T-helper 1 cell treated with Interleukin-12 subunit alpha and Interleukin-12 subunit beta and Interleukin-4 antibody, amounts not matched to agents 30 μg/mL and 1 μg/mL, for 36 hours (primary cell): Measurements from ENCODE around the gene FOXL2.

Source experiments
- H3K27ac Mint-ChIP-seq: one replicate; pipeline ENCODE4 v1.8.0; 2021; ENCODE audit warnings: mild to moderate bottlenecking, mixed read lengths
- H3K27me3 Mint-ChIP-seq: one replicate; pipeline ENCODE4 v1.8.0; 2021; ENCODE audit warnings: low read depth, mixed read lengths
- H3K36me3 Mint-ChIP-seq: one replicate; pipeline ENCODE4 v1.8.0; 2021; ENCODE audit warnings: low read depth, mixed read lengths
- H3K4me1 Mint-ChIP-seq: one replicate; pipeline ENCODE4 v1.8.0; 2021; ENCODE audit warnings: low read depth, mixed read lengths
- H3K4me3 Mint-ChIP-seq: one replicate; pipeline ENCODE4 v1.8.0; 2021; ENCODE audit warnings: mild to moderate bottlenecking, moderate library complexity, mixed read lengths
- H3K9me3 Mint-ChIP-seq: one replicate; pipeline ENCODE4 v1.8.0; 2021; ENCODE audit warnings: mixed read lengths

FOXL2 gene

DNA sequence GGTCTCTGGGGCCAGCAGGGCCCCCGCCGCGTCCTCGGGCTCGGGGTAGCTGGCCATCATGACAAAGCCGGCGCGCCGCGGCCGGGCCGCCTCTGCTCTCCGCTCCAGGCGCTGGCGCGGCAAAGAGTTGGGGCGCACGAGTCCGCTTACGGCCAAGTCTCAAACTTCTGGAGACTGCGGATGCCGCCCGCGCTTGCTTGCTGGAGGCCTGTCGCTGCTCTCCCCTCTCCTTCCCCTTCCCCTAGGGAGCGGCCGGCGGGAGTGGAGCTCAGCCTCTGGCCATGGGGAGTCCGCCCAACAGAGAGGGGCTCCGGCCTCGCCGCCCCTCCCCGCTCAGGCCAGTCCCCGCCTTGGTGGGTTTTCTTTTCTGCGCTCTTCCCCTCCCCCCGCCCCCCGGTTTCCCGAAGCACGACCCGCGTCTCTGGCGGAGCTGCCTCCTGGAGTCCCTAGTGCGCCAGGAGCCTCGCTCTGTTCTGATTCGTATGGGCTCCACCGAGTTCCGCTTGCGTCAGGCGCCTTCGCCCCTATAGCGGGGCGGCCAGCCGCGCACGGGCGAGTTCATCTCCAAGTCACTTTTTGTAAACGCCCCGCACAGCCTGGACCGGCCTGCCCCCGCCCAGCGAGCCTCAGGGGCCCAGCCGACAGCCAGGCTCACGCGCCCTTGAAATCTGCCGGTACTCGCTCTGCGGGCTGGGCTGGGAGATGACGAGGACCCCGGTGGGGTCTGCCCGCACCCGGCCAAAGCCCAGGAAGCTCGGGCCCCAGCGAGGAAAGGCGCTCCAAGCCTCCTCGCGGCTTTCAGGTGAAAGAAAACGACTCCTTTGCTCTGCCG is at the start of gene FOXL2, which contains the start of gene FOXL2NB:
TSS of gene FOXL2 (minus strand) at position 475 of the 832 bp plus-strand sequence. CDS start at position 60, 415 bp downstream.
TSS of gene FOXL2NB (plus strand) at position 555 of the 832 bp plus-strand sequence. CDS start at position 703, 148 bp downstream.
- Mint-ChIP-seq H3K4me1 (peaks cover 30% of the 10 kb centered on the region), H3K4me3 (peak within 1 kb of the TSS; percentile 50), H3K27me3 (peaks cover 82% of the 10 kb centered on the region), H3K27ac (peak within 1 kb of the TSS; percentile 9), H3K36me3 (peaks cover 5% of the 10 kb centered on the region), H3K9me3 (no peaks in the 10 kb centered on the region)

DNA sequence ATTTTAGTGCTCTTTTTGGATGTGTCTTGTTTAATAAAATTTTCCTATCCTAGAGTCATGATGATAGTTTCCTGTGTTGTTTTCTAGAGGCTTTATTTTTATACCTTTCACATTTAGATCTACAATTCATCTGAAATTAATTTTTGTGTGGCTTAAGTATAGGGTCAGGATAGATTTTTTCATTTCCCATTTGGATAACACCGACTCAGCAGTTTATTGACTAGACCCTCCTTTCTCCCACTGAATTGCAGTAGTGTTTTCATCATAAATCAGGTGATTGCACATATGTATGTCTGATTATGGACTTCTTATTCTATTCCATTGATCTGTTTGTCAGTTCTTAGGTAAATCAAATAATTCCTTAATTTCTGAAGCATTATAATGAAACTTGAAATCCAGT is 48.8 kb upstream of the FOXL2 start:
- peaks cover 6% of the 10 kb centered on the region for H3K27me3 Mint-ChIP-seq
- no peaks in the 10 kb centered on the region for H3K9me3 Mint-ChIP-seq
- no peak overlapping the region for H3K4me3 Mint-ChIP-seq
- no peaks in the 10 kb centered on the region for H3K36me3 Mint-ChIP-seq
- no peak overlapping the region for H3K27ac Mint-ChIP-seq
- H3K4me1 Mint-ChIP-seq = no peaks in the 10 kb centered on the region

DNA sequence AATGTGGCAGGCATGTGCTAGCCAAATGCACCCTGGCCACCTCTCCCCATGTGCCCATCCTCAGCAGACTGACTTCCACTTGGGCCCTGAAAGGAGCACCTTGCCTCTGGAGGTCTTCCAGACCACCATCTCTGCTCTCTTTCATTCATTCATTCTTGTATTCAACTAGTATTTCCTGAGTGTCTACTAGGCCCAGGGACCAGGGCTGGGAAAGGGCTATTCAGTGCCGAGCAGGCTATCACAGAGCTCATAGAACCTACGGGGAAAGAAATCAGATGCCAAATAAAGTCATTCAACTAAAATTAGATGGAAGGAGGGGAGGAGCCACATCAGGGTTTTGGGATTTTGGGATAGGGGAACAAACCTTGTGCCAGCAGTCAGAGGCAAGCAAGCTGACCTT is 40.2 kb upstream of the FOXL2 start:
- Mint-ChIP-seq H3K9me3 (no peaks in the 10 kb centered on the region), H3K4me3 (no peak overlapping the region), H3K36me3 (no peaks in the 10 kb centered on the region), H3K27me3 (peaks cover 5% of the 10 kb centered on the region), H3K4me1 (no peaks in the 10 kb centered on the region), H3K27ac (no peak overlapping the region)

DNA sequence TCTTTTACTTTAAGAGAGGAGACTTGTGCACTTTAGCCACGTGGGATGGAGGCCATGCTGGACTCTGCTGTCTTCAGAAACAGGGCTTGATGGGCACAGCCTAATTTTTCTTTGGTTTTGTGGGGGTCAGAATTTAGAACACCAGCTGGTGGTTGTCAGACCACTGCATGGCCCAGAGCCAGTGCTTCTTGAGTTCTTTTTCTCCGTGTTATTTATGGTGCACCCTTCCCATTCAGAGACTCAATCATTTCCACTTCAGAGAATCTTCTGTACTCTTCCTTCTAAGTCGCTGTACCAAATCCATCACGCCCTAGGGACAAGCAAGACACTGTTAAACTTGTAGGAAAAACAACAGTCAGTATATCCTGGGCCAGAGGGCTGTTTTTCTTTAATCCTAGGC is 39.0 kb upstream of the FOXL2 start:
- Mint-ChIP-seq H3K36me3 (no peaks in the 10 kb centered on the region), H3K9me3 (no peaks in the 10 kb centered on the region), H3K4me3 (no peak overlapping the region), H3K27ac (no peak overlapping the region), H3K27me3 (peaks cover 9% of the 10 kb centered on the region), H3K4me1 (no peaks in the 10 kb centered on the region)

DNA sequence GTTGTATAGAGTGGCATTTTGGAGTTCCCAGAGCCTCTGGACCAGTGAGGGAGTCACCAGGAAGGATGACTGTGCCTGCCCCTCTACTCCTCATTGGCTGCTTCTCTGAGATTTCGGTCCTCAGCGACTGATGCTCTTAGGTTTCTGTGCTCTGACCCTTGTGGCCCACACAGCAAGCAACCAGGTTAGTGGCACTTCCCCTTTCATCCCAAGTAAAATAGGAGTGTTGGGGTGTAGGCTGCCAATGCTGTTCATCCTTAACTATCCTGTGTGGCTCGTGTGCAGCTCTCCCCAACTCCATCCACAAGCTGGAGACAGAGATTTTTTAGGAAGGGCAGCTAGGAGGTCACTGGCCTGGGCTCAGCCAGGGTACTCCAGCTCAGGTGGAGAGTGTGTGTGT is 37.9 kb upstream of the FOXL2 start:
- Mint-ChIP-seq H3K27me3 (peaks cover 11% of the 10 kb centered on the region), H3K4me3 (no peak overlapping the region), H3K27ac (no peak overlapping the region), H3K36me3 (no peaks in the 10 kb centered on the region), H3K4me1 (no peaks in the 10 kb centered on the region), H3K9me3 (no peaks in the 10 kb centered on the region)

DNA sequence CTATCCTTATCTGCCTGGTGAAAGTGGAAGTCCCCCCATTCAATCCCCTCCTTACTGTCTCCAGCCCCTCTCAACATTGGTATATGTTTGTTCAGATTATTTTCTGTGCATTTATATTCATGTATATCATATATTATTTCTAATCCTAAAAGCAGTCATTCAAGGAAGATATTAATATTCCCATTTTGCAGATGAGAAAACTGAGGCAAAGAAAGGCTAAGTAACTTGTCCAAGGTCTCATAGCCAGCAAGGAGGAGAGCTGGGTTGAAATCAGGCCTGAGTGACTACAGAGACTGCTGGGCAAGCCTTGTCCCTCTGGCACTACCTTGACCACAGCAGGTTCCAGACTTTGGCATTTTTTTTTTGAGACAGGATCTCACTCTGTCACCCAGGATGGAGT is 29.1 kb upstream of the FOXL2 start:
- peaks cover 6% of the 10 kb centered on the region for H3K27me3 Mint-ChIP-seq
- H3K36me3 Mint-ChIP-seq = no peaks in the 10 kb centered on the region
- no peaks in the 10 kb centered on the region for H3K4me1 Mint-ChIP-seq
- no peaks in the 10 kb centered on the region for H3K9me3 Mint-ChIP-seq
- H3K4me3 Mint-ChIP-seq = no peak overlapping the region
- no peak overlapping the region for H3K27ac Mint-ChIP-seq

DNA sequence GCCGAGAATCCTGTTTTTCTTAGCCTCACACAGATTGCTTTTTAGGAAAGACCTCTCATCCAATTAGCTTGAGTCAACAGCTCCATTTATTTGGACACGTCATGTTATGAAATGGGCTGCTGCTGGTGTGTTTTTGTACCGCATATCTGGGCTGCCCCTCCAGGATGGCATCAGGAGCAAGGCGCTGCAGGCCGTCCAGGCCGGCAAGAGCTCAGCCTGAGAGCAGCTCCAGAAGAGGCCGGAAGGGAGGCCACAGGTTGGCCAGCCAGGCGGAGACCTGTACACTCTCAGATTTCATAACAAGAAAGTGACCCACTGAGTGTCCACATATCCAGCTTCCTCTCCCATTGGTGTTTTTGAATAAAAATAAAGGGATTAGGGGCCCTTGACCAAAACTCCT is 28.4 kb upstream of the FOXL2 start:
- no peaks in the 10 kb centered on the region for H3K36me3 Mint-ChIP-seq
- H3K4me1 Mint-ChIP-seq = no peaks in the 10 kb centered on the region
- H3K27me3 Mint-ChIP-seq = peaks cover 4% of the 10 kb centered on the region
- no peak overlapping the region for H3K4me3 Mint-ChIP-seq
- H3K27ac Mint-ChIP-seq = no peak overlapping the region
- H3K9me3 Mint-ChIP-seq = no peaks in the 10 kb centered on the region

DNA sequence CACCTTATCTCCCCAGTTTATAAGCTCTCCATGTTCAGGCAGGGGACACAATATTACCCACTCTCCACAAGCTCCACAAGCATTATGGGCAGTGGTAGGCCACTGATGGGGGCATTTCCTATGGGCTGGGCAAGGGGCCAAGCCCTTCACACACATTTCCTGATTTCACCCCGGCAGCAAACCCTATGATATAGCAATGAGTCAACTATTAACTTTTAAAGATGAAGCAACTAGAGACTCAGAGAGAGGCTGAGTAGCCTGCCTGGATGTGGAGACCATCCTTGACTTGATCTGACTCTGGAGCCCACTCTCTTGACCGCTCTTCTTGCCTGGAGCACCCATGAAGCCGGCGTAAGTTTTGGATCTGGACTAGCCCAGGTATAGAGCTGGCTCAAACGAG is 27.5 kb upstream of the FOXL2 start:
- H3K4me1 Mint-ChIP-seq = no peaks in the 10 kb centered on the region
- peaks cover 6% of the 10 kb centered on the region for H3K27me3 Mint-ChIP-seq
- H3K36me3 Mint-ChIP-seq = no peaks in the 10 kb centered on the region
- H3K4me3 Mint-ChIP-seq = no peak overlapping the region
- H3K9me3 Mint-ChIP-seq = no peaks in the 10 kb centered on the region
- H3K27ac Mint-ChIP-seq = no peak overlapping the region

DNA sequence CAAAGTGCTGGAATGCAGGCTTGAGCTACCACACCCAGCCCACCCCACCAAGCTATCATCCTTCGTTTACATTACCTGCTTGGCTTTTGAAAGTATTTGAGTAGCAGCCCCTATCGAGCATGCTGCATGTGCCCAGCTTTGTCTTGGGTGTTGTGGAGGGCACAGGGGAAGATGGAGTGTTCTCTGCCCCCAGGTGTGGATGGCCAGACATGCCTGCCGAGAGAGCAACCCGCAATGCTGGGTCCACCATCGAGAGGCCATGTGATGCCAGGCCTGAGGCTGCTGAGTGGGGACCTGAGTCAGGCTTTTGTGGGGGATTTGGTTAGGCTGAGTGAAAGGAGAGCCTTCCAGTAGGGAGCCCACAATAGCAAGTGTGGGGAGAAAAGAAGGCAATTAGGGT is 26.0 kb upstream of the FOXL2 start:
- Mint-ChIP-seq H3K4me1 (no peaks in the 10 kb centered on the region), H3K27ac (no peak overlapping the region), H3K36me3 (no peaks in the 10 kb centered on the region), H3K4me3 (no peak overlapping the region), H3K27me3 (peaks cover 6% of the 10 kb centered on the region), H3K9me3 (no peaks in the 10 kb centered on the region)

DNA sequence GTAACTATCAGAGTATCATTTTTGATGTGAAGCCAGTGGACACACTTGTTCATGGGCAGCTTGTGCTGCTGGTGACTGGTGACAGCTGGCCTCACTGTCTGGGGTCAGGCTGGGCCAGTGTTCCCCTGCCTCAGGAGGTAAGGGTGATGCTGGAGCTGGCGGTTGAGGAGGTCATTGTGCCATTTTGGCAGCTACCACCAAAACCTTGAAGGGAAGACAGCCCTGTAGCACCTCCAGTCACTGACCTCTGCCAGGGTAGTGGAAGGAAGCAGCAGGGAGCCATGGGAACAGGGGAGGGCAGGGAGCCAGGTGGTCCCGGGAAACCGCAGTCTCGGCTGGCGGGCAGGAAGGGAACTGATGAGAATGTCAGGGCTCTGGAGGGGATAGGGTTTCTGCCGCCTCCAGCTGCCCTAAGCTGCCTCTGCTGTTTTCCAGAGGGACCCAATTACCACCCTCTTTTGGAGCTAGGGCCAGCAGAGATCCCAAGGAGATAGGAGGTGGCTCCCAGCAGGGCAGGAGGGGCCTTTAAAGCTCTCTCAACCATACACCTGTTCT is 24.9 kb upstream of the FOXL2 start:
- Mint-ChIP-seq H3K4me3 (no peak overlapping the region), H3K27ac (no peak overlapping the region), H3K9me3 (no peaks in the 10 kb centered on the region), H3K27me3 (peaks cover 6% of the 10 kb centered on the region), H3K4me1 (no peaks in the 10 kb centered on the region), H3K36me3 (no peaks in the 10 kb centered on the region)

DNA sequence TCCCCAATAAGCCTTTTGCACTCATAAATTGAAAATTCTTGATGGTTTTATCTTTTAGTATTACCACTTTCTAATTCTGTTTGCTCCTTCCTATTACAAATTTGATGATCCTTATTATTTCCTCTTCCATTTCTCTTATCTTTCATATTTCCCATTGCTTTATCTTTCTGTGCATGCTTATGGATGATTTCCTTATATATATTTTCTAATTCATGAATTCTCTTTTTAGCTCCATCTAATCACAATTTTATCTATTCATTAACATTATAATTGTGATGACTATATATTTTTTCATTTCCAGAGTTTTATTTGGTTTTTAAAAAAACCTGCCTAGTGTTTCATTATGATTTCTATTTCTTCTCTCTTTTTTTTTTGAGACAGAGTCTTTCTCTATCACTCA is 18.0 kb upstream of the FOXL2 start:
- Mint-ChIP-seq H3K36me3 (no peaks in the 10 kb centered on the region), H3K9me3 (peaks cover 6% of the 10 kb centered on the region), H3K27ac (no peak overlapping the region), H3K4me3 (no peak overlapping the region), H3K4me1 (peaks cover 8% of the 10 kb centered on the region), H3K27me3 (peaks cover 39% of the 10 kb centered on the region)

DNA sequence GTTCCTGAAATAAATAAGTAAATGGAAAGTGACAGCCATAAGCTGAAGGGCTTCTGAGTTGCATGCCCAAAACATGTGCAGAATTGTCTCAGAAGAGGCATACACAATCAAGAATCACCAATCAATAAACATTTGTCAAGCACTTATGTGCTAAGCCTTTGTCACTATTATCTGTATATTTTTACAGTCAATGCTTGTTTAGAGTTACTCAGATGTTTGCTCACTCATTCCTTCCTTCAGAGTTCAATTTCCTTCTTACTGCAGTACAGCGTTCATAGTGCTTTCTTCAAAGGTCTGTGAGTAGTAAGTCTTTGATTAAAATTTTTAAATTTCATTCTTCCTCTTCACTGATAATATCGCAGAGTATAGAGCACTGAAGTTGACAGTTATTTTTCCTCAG is 17.3 kb upstream of the FOXL2 start:
- Mint-ChIP-seq H3K27me3 (peaks cover 45% of the 10 kb centered on the region), H3K27ac (no peak overlapping the region), H3K4me3 (no peak overlapping the region), H3K4me1 (peaks cover 8% of the 10 kb centered on the region), H3K9me3 (peaks cover 6% of the 10 kb centered on the region), H3K36me3 (no peaks in the 10 kb centered on the region)

DNA sequence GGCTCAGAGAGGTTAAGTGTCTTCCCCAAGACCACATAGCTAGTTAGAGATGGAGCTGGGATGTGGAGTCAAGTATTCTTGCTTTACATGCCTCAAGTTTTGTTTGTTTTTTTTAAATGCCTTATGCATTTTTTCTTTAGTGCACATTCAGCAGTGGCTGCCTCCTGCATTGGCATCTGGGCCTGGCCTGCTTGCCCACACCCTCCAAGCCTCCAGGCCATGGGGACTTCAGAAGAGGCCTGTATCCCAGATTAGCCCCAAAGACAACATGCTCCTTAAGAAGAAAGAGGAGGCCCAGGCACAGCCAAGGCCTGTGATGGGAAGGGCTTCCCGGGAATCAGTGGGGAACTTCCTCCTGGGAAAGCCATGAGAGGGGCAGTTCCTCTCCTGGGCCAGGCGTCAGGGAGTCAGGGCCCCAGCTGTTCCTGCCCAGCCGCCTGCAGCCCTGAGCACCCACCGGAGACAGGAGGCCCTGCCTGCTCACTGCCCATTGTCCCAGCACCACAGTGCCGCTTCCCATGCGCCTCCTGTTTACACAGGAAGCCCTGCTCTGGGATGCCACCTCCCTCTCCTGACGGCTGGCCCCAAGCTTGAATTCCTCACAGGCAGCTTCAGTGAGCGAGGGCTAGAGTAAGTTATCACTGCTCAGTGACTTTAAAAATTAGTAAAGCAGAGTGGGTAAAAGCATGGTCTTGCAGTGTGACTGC is 16.1 kb upstream of the FOXL2 start:
- Mint-ChIP-seq H3K9me3 (peaks cover 6% of the 10 kb centered on the region), H3K27ac (no peak overlapping the region), H3K4me3 (no peak overlapping the region), H3K4me1 (peaks cover 8% of the 10 kb centered on the region), H3K36me3 (no peaks in the 10 kb centered on the region), H3K27me3 (peaks cover 56% of the 10 kb centered on the region)

DNA sequence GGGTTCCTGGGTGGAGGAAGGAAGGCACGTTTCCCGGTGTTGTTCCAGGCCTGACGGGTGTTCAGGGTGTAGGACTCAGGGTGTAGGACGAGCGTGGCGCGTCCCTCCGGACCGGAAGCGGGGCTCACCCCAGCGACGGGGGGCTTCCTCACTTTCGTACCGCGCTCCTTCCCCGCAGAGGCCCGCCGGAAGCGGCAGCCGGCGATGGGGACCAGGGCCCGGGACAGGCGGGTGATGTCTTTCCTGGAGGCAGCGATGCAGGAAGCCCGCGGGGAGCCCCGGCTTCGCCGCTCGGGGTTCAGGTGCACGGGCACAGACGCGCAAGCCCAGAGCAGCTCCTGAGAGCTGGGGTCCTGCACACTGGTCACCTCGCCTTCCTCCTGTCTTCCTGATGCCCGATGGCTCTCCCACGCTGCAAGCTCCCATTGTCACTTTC is 13.5 kb upstream of the FOXL2 start:
- peaks cover 6% of the 10 kb centered on the region for H3K9me3 Mint-ChIP-seq
- H3K4me3 Mint-ChIP-seq = no peak overlapping the region
- no peak overlapping the region for H3K27ac Mint-ChIP-seq
- no peaks in the 10 kb centered on the region for H3K36me3 Mint-ChIP-seq
- peaks cover 8% of the 10 kb centered on the region for H3K4me1 Mint-ChIP-seq
- H3K27me3 Mint-ChIP-seq = peaks cover 57% of the 10 kb centered on the region

DNA sequence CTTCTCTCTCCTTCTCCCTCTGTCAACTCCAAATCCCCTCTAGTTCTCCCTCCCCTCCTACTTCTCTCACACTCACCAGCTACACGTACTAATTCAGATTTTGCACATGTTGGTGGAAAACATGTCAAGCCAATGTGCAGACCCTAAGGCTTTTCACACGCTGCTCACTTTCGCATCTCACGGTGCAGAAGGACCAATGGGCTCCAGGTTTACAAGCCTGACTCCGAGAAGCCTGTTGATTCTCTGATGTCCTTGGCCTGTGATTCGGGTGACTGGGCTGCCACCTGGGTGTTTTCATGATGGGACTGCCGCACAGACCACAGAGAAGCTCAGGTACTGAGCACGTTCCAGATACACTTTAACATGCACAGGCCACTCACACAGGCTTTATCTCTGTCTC is 3.8 kb upstream of the FOXL2 start:
- Mint-ChIP-seq H3K36me3 (no peaks in the 10 kb centered on the region), H3K9me3 (no peaks in the 10 kb centered on the region), H3K27me3 (peaks cover 68% of the 10 kb centered on the region), H3K4me1 (peaks cover 15% of the 10 kb centered on the region), H3K27ac (no peak overlapping the region), H3K4me3 (no peak overlapping the region)
